OCI-LY7 (cell line): ENCODE measurements around the gene OTUD6A.

Experiments
- EZH2phosphoT487 ChIP-seq: fragments of 200-600 bp; sonication (generic); IDR thresholded peaks from 2 replicates; pipeline ENCODE4 v1.6.1; 2018; ENCODE audit warnings: low read depth, borderline replicate concordance, mild to moderate bottlenecking, mixed run types, antibody characterized with exemption, low read length, moderate library complexity, mixed read lengths
- TF ChIP-seq, protein P1 (sequence below): fragments of 200-600 bp; sonication (generic); conservative IDR thresholded peaks from 2 replicates; pipeline ENCODE4 v1.5.1; 2014; ENCODE audit warnings: mild to moderate bottlenecking, antibody characterized with exemption, low read length, moderate library complexity, mixed read lengths

DNA sequence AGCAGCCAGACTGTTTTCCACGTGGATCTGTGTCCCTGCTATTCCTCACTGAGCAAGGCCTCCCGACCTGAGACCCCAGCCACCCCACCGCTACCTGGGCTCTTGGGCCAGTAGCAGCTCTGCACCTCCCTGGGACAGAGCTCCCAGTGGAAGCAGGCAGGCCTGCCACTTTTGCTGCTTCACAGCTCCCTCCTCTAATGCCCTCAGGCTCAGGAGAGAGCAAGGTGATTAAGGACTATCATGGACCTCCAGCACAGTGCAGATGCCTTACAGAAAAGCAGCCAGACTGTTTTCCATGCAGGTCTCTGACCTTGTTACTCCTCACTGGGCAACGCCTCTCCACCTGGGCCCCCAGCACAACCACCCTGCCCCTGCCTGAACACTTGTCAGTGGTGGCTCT, 49.5 kb upstream of the OTUD6A start:
- TF ChIP-seq, protein P1, sequence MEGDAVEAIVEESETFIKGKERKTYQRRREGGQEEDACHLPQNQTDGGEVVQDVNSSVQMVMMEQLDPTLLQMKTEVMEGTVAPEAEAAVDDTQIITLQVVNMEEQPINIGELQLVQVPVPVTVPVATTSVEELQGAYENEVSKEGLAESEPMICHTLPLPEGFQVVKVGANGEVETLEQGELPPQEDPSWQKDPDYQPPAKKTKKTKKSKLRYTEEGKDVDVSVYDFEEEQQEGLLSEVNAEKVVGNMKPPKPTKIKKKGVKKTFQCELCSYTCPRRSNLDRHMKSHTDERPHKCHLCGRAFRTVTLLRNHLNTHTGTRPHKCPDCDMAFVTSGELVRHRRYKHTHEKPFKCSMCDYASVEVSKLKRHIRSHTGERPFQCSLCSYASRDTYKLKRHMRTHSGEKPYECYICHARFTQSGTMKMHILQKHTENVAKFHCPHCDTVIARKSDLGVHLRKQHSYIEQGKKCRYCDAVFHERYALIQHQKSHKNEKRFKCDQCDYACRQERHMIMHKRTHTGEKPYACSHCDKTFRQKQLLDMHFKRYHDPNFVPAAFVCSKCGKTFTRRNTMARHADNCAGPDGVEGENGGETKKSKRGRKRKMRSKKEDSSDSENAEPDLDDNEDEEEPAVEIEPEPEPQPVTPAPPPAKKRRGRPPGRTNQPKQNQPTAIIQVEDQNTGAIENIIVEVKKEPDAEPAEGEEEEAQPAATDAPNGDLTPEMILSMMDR: no peak
- no peak for TF ChIP-seq EZH2phosphoT487
